Glutamatergic neuron (in vitro differentiated cells): Measurements from ENCODE around the gene MACC1. TPM values are rescaled to one million over a fixed set of nuclear protein-coding genes. Genes with fewer than 3 reads are reported as not detected.

Experiments
- DNase-seq: peaks from one replicate; pipeline ENCODE4 v3.0.0; 2022
- H3K27ac Mint-ChIP-seq: one replicate; pipeline ENCODE4 v1.8.0; 2020; ENCODE audit warnings: mild to moderate bottlenecking, mixed read lengths, inconsistent platforms; ENCODE audit not compliant: unreplicated experiment
- H3K27me3 Mint-ChIP-seq: one replicate; pipeline ENCODE4 v1.8.0; 2020; ENCODE audit warnings: mild to moderate bottlenecking, moderate library complexity, mixed read lengths, inconsistent platforms; ENCODE audit not compliant: unreplicated experiment
- H3K36me3 Mint-ChIP-seq: one replicate; pipeline ENCODE4 v1.8.0; 2020; ENCODE audit warnings: mild to moderate bottlenecking, mixed read lengths, inconsistent platforms; ENCODE audit not compliant: unreplicated experiment
- H3K4me1 Mint-ChIP-seq: one replicate; pipeline ENCODE4 v1.8.0; 2020; ENCODE audit warnings: mild to moderate bottlenecking, low read depth, mixed read lengths, inconsistent platforms; ENCODE audit not compliant: unreplicated experiment
- H3K4me3 Mint-ChIP-seq: one replicate; pipeline ENCODE4 v1.8.0; 2020; ENCODE audit warnings: mild to moderate bottlenecking, mixed read lengths, inconsistent platforms; ENCODE audit not compliant: unreplicated experiment
- H3K9me3 Mint-ChIP-seq: one replicate; pipeline ENCODE4 v1.8.0; 2020; ENCODE audit warnings: mild to moderate bottlenecking, moderate library complexity, mixed read lengths, inconsistent platforms; ENCODE audit not compliant: unreplicated experiment
- CTCF ChIP-seq: fragments of 200-600 bp; sonication (generic); IDR thresholded peaks from one replicate; pipeline ENCODE4 v1.5.0; 2021; ENCODE audit not compliant: partially characterized antibody, unreplicated experiment
- total RNA-seq: library from RNA; stranded (reverse); fragmentation: NEBNext Ultra II Directional; extraction: Animal tissue kit (Norgen Biotek cat#: 25700); gene quantifications from one replicate; pipeline ENCODE4 v1.2.1, GENCODE V29; 2021; ENCODE audit not compliant: unreplicated experiment

The MACC1 gene
- total RNA-seq, 1 donor from 2014 or later: 0.29 TPM

- peaks cover 7% of the 10 kb centered on the region for H3K4me1 Mint-ChIP-seq
- no peaks in the 10 kb centered on the region for H3K36me3 Mint-ChIP-seq
- TF ChIP-seq CTCF: no peak
- no peak overlapping the region for H3K4me3 Mint-ChIP-seq
- H3K27ac Mint-ChIP-seq: peak overlapping the region; percentile 9
- no peaks in the 10 kb centered on the region for H3K27me3 Mint-ChIP-seq
- no peak for DNase-seq
- no peaks in the 10 kb centered on the region for H3K9me3 Mint-ChIP-seq
These were observed 76.7 kb downstream of the MACC1 start for GRCh38 chr7:20140291-20141001.

- H3K27ac Mint-ChIP-seq: no peak overlapping the region
- no peaks in the 10 kb centered on the region for H3K36me3 Mint-ChIP-seq
- no peak overlapping the region for H3K4me3 Mint-ChIP-seq
- TF ChIP-seq CTCF: no peak
- H3K4me1 Mint-ChIP-seq: peaks cover 5% of the 10 kb centered on the region
- H3K9me3 Mint-ChIP-seq: no peaks in the 10 kb centered on the region
- no peak for DNase-seq
- H3K27me3 Mint-ChIP-seq: no peaks in the 10 kb centered on the region
These were observed 80.5 kb downstream of the MACC1 start for GRCh38 chr7:20136647-20137046.

- TF ChIP-seq CTCF: no peak
- DNase-seq: no peak
- Mint-ChIP-seq H3K36me3 (no peaks in the 10 kb centered on the region), H3K27me3 (no peaks in the 10 kb centered on the region), H3K4me3 (no peak overlapping the region), H3K27ac (no peak overlapping the region), H3K9me3 (no peaks in the 10 kb centered on the region), H3K4me1 (peaks cover 6% of the 10 kb centered on the region)
These were observed 83.4 kb downstream of the MACC1 start for GRCh38 chr7:20133803-20134202.

- no peaks in the 10 kb centered on the region for H3K9me3 Mint-ChIP-seq
- no peaks in the 10 kb centered on the region for H3K36me3 Mint-ChIP-seq
- H3K27ac Mint-ChIP-seq: no peak overlapping the region
- no peak overlapping the region for H3K4me3 Mint-ChIP-seq
- no peak for TF ChIP-seq CTCF
- DNase-seq: no peak
- no peaks in the 10 kb centered on the region for H3K27me3 Mint-ChIP-seq
- peaks cover 6% of the 10 kb centered on the region for H3K4me1 Mint-ChIP-seq
These were observed 84.6 kb downstream of the MACC1 start for GRCh38 chr7:20132585-20132984.

- Mint-ChIP-seq H3K4me3 (no peak overlapping the region), H3K36me3 (no peaks in the 10 kb centered on the region), H3K27me3 (no peaks in the 10 kb centered on the region), H3K9me3 (no peaks in the 10 kb centered on the region), H3K27ac (no peak overlapping the region), H3K4me1 (peaks cover 6% of the 10 kb centered on the region)
- no peak for TF ChIP-seq CTCF
- DNase-seq: no peak
These were observed 85.4 kb downstream of the MACC1 start for GRCh38 chr7:20131776-20132175.
